Neural cell (in vitro differentiated cells): ENCODE results near the gene GDPD5. TPM values are rescaled to one million over a fixed set of nuclear protein-coding genes. Genes with fewer than 3 reads are reported as not detected.

Experiments used
- H2AFZ ChIP-seq: fragments of 200-600, 300-800 bp; sonication (generic), shearing (Covaris generic); 2 replicates; pipeline ENCODE4 v1.6.0; 2014; ENCODE audit warnings: low read depth, mild to moderate bottlenecking, antibody characterized with exemption, low read length, moderate library complexity
- H3F3A ChIP-seq: fragments of 200-600 bp; shearing (Covaris generic); 2 replicates; pipeline ENCODE4 v1.6.1; 2016; ENCODE audit warnings: mild to moderate bottlenecking, moderate library complexity, mixed read lengths, antibody characterized with exemption, low read length; ENCODE audit not compliant: insufficient read depth, poor library complexity, severe bottlenecking
- H3K27ac ChIP-seq: fragments of 200-600, 300-800 bp; sonication (generic), shearing (Covaris generic); 2 replicates; pipeline ENCODE4 v1.5.1; 2014; ENCODE audit warnings: mild to moderate bottlenecking, low read length, moderate library complexity
- H3K27me3 ChIP-seq: fragments of 300-800, 200-600 bp; sonication (generic), shearing (Covaris generic); 2 replicates; pipeline ENCODE4 v1.6.0; 2014; ENCODE audit warnings: mild to moderate bottlenecking, low read depth, low read length, moderate library complexity; ENCODE audit not compliant: insufficient read depth
- H3K36me3 ChIP-seq: fragments of 300-800, 200-600 bp; sonication (generic), shearing (Covaris generic); 2 replicates; pipeline ENCODE4 v1.5.1; 2014; ENCODE audit warnings: mild to moderate bottlenecking, antibody characterized with exemption, low read length, moderate library complexity; ENCODE audit not compliant: insufficient read depth
- H3K4me2 ChIP-seq: fragments of 300-800, 200-600 bp; sonication (generic), shearing (Covaris generic); 2 replicates; pipeline ENCODE4 v1.6.0; 2014; ENCODE audit warnings: mild to moderate bottlenecking, low read length
- H3K4me3 ChIP-seq: fragments of 300-800, 200-600 bp; sonication (generic), shearing (Covaris generic); 2 replicates; pipeline ENCODE4 v1.5.1; 2014; ENCODE audit warnings: mild to moderate bottlenecking, low read length, moderate library complexity
- H3K79me2 ChIP-seq: fragments of 200-600 bp; shearing (Covaris generic); replicated peaks from 2 replicates; pipeline ENCODE4 v1.6.0; 2014; ENCODE audit warnings: mild to moderate bottlenecking, low read length, moderate library complexity; ENCODE audit not compliant: insufficient read depth
- H3K9ac ChIP-seq: fragments of 300-800, 200-600 bp; sonication (generic), shearing (Covaris generic); 2 replicates; pipeline ENCODE4 v1.6.1; 2016; ENCODE audit warnings: mild to moderate bottlenecking, low read length, mixed read lengths
- H3K9me2 ChIP-seq: fragments of 200-600 bp; shearing (Covaris generic); 2 replicates; pipeline ENCODE4 v1.6.1; 2016; ENCODE audit warnings: mild to moderate bottlenecking, low read length, mixed read lengths; ENCODE audit not compliant: insufficient read depth
- H3K9me3 ChIP-seq: fragments of 200-600, 300-800 bp; sonication (generic), shearing (Covaris generic); 2 replicates; pipeline ENCODE4 v1.6.1; 2016; ENCODE audit warnings: mild to moderate bottlenecking, mixed run types, low read length, moderate library complexity, mixed read lengths
- H4K20me1 ChIP-seq: fragments of 200-600 bp; shearing (Covaris generic); 2 replicates; pipeline ENCODE4 v1.6.1; 2016; ENCODE audit warnings: mild to moderate bottlenecking, mixed run types; ENCODE audit not compliant: insufficient read depth
- CTCF ChIP-seq: fragments of 450-650 bp; IDR thresholded peaks from 2 replicates; pipeline ENCODE4 v1.5.1; 2014; ENCODE audit warnings: antibody characterized with exemption, mild to moderate bottlenecking, moderate library complexity; ENCODE audit not compliant: poor library complexity, severe bottlenecking
- EP300 ChIP-seq: fragments of 450-650 bp; conservative IDR thresholded peaks from 2 replicates; pipeline ENCODE4 v1.6.1; 2014; ENCODE audit warnings: antibody characterized with exemption, mild to moderate bottlenecking, moderate library complexity; ENCODE audit not compliant: poor library complexity, severe bottlenecking
- EZH2 ChIP-seq: fragments of 200-600, 300-800 bp; shearing (Covaris generic), sonication (generic); IDR thresholded peaks from 2 replicates; pipeline ENCODE4 v1.6.1; 2014; ENCODE audit warnings: antibody characterized with exemption, low read length, borderline replicate concordance, mild to moderate bottlenecking; ENCODE audit not compliant: insufficient read depth, poor library complexity, severe bottlenecking
- MXI1 ChIP-seq: fragments of 450-650 bp; conservative IDR thresholded peaks from 2 replicates; pipeline ENCODE4 v1.6.1; 2014; ENCODE audit warnings: antibody characterized with exemption, mild to moderate bottlenecking; ENCODE audit not compliant: poor library complexity, severe bottlenecking
- POLR2AphosphoS5 ChIP-seq: IDR thresholded peaks from 2 replicates; pipeline ENCODE4 v1.6.1; 2012
- RAD21 ChIP-seq: fragments of 450-650 bp; conservative IDR thresholded peaks from 2 replicates; pipeline ENCODE4 v1.6.1; 2014; ENCODE audit warnings: antibody characterized with exemption, mild to moderate bottlenecking, moderate library complexity
- REST ChIP-seq: IDR thresholded peaks from 2 replicates; pipeline ENCODE4 v1.6.1; 2012; ENCODE audit warnings: borderline replicate concordance
- SMC3 ChIP-seq: fragments of 450-650 bp; conservative IDR thresholded peaks from 2 replicates; pipeline ENCODE4 v1.6.1; 2014; ENCODE audit warnings: antibody characterized with exemption, mild to moderate bottlenecking, moderate library complexity; ENCODE audit not compliant: poor library complexity
- TAF1 ChIP-seq: IDR thresholded peaks from 2 replicates; pipeline ENCODE4 v1.6.1; 2012; ENCODE audit warnings: low read depth
- polyA plus RNA-seq: library from polyadenylated mRNA; depleted of rRNA; stranded (reverse); fragments of >200 nt; gene quantifications from 2 replicates; pipeline ENCODE4 v1.2.3, GENCODE V29; 2014

GDPD5 gene
- polyA plus RNA-seq, 1 donor from 2014 or later, result 19.2 TPM

- TF ChIP-seq SMC3 (no peak), EZH2 (no peak), MXI1 (no peak), POLR2AphosphoS5 (no peak), REST (no peak), TAF1 (no peak), EP300 (no peak), RAD21 (no peak), CTCF (no peak)
- H3K9me2 ChIP-seq, result no peaks in the 10 kb centered on the region
- H3F3A ChIP-seq, result no peaks in the 10 kb centered on the region
- no peaks in the 10 kb centered on the region for H3K27me3 ChIP-seq
- peak overlapping the region; percentile 75 for H3K27ac ChIP-seq
- H3K9me3 ChIP-seq, result no peaks in the 10 kb centered on the region
- H3K4me2 ChIP-seq, result peak overlapping the region; percentile 96
- H3K9ac ChIP-seq, result peak overlapping the region; percentile 91
- peaks cover 18% of the 10 kb centered on the region for H3K79me2 ChIP-seq
- H3K4me3 ChIP-seq, result peak overlapping the region; percentile 100
- no peaks in the 10 kb centered on the region for H3K36me3 ChIP-seq
- H4K20me1 ChIP-seq, result no peaks in the 10 kb centered on the region
- H2AFZ ChIP-seq, result no peak overlapping the region
These were observed 1.7 kb downstream of the GDPD5 start for GRCh38 chr11:75523811-75524664.

- Histone ChIP-seq H3K4me2 (peak overlapping the region; percentile 96), H3K9me2 (no peaks in the 10 kb centered on the region), H4K20me1 (no peaks in the 10 kb centered on the region), H3K9ac (no peak overlapping the region), H3K79me2 (peaks cover 18% of the 10 kb centered on the region), H3K36me3 (no peaks in the 10 kb centered on the region), H3K9me3 (no peaks in the 10 kb centered on the region), H3K4me3 (peak overlapping the region; percentile 100), H3F3A (no peaks in the 10 kb centered on the region), H2AFZ (no peak overlapping the region), H3K27me3 (no peaks in the 10 kb centered on the region), H3K27ac (no peak overlapping the region)
- no peak for TF ChIP-seq EP300
These were observed 2.6 kb downstream of the GDPD5 start for GRCh38 chr11:75523189-75523588.
